H9 (cell line): ENCODE measurements around the gene DLK1. TPM values are rescaled to one million over a fixed set of nuclear protein-coding genes. Genes with fewer than 3 reads are reported as not detected.
A peak's percentile ranks its signal among the peaks of the same experiment; 100 is the strongest.

Experiments used
- DNase-seq: peaks from one replicate; pipeline ENCODE4 v3.0.0-alpha.2; 2017
- H2AFZ ChIP-seq: one replicate; pipeline ENCODE4 v1.6.1; 2013; ENCODE audit warnings: mild to moderate bottlenecking, low read length, control low read depth, moderate library complexity
- H2AK5ac ChIP-seq: 2 replicates; pipeline ENCODE4 v1.6.1; 2013; ENCODE audit warnings: low read length, control low read depth, mixed read lengths; ENCODE audit not compliant: insufficient read length
- H2BK120ac ChIP-seq: one replicate; pipeline ENCODE4 v1.6.1; 2013; ENCODE audit warnings: low read depth, mild to moderate bottlenecking, low read length, control low read depth, inconsistent platforms; ENCODE audit not compliant: poor library complexity, severe bottlenecking
- H2BK12ac ChIP-seq: 2 replicates; pipeline ENCODE4 v1.6.1; 2013; ENCODE audit warnings: low read length, control low read depth, mixed read lengths, low read depth; ENCODE audit not compliant: insufficient read length
- H2BK15ac ChIP-seq: 2 replicates; pipeline ENCODE4 v1.6.1; 2013; ENCODE audit warnings: low read depth, low read length, control low read depth
- H2BK20ac ChIP-seq: one replicate; pipeline ENCODE4 v1.6.1; 2013; ENCODE audit warnings: low read depth, mild to moderate bottlenecking, low read length, control low read depth, inconsistent platforms; ENCODE audit not compliant: poor library complexity, severe bottlenecking
- H2BK5ac ChIP-seq: 2 replicates; pipeline ENCODE4 v1.6.1; 2013; ENCODE audit warnings: low read length, control low read depth, mixed read lengths; ENCODE audit not compliant: insufficient read length
- H3K14ac ChIP-seq: 2 replicates; pipeline ENCODE4 v1.6.1; 2013; ENCODE audit warnings: low read length, control low read depth; ENCODE audit not compliant: insufficient read depth
- H3K18ac ChIP-seq: 2 replicates; pipeline ENCODE4 v1.6.1; 2013; ENCODE audit warnings: low read depth, mild to moderate bottlenecking, mixed read lengths, low read length, control low read depth; ENCODE audit not compliant: insufficient read length
- H3K23ac ChIP-seq: 2 replicates; pipeline ENCODE4 v1.6.1; 2013; ENCODE audit warnings: low read length, control low read depth, mixed read lengths, low read depth; ENCODE audit not compliant: insufficient read length
- H3K23me2 ChIP-seq: 2 replicates; pipeline ENCODE4 v1.6.1; 2013; ENCODE audit warnings: low read depth, mild to moderate bottlenecking, mixed read lengths, low read length, control low read depth; ENCODE audit not compliant: insufficient read length, poor library complexity, severe bottlenecking
- H3K27ac ChIP-seq: 2 replicates; pipeline ENCODE4 v1.5.1; 2013; ENCODE audit warnings: low read length, control low read depth, mixed read lengths, low read depth; ENCODE audit not compliant: insufficient read length
- H3K27me3 ChIP-seq: 2 replicates; pipeline ENCODE4 v1.6.1; 2013; ENCODE audit warnings: low read length, control low read depth, inconsistent platforms; ENCODE audit not compliant: insufficient read depth
- H3K4ac ChIP-seq: 2 replicates; pipeline ENCODE4 v1.6.1; 2013; ENCODE audit warnings: low read depth, mild to moderate bottlenecking, control low read depth, inconsistent platforms, low read length, moderate library complexity
- H3K4me1 ChIP-seq: 2 replicates; pipeline ENCODE4 v1.6.1; 2013; ENCODE audit warnings: low read length, control low read depth, inconsistent platforms; ENCODE audit not compliant: insufficient read depth
- H3K4me2 ChIP-seq: 2 replicates; pipeline ENCODE4 v1.6.1; 2013; ENCODE audit warnings: low read length, control low read depth, mixed read lengths; ENCODE audit not compliant: insufficient read length, insufficient read depth
- H3K56ac ChIP-seq: 2 replicates; pipeline ENCODE4 v1.6.1; 2013; ENCODE audit warnings: low read depth, mild to moderate bottlenecking, mixed read lengths, low read length, control low read depth; ENCODE audit not compliant: insufficient read length
- H3K79me1 ChIP-seq: 2 replicates; pipeline ENCODE4 v1.6.1; 2013; ENCODE audit warnings: low read depth, mild to moderate bottlenecking, moderate library complexity, low read length, control low read depth, inconsistent platforms; ENCODE audit not compliant: insufficient read depth, poor library complexity, severe bottlenecking
- H3K79me2 ChIP-seq: 2 replicates; pipeline ENCODE4 v1.6.1; 2013; ENCODE audit warnings: low read length, control low read depth, inconsistent platforms; ENCODE audit not compliant: insufficient read depth
- H3K9ac ChIP-seq: 2 replicates; pipeline ENCODE4 v1.6.1; 2013; ENCODE audit warnings: low read length, control low read depth, mixed read lengths; ENCODE audit not compliant: insufficient read length; ENCODE audit errors: extremely low read depth
- H3K9me3 ChIP-seq: one replicate; pipeline ENCODE4 v1.6.1; 2013; ENCODE audit warnings: low read depth, low read length, inconsistent platforms; ENCODE audit not compliant: control insufficient read depth
- H3T11ph ChIP-seq: one replicate; pipeline ENCODE4 v1.6.1; 2013; ENCODE audit warnings: mild to moderate bottlenecking, low read length, control low read depth, inconsistent platforms
- H4K20me1 ChIP-seq: one replicate; pipeline ENCODE4 v1.6.1; 2013; ENCODE audit not compliant: control insufficient read depth, insufficient read length, insufficient read depth
- H4K5ac ChIP-seq: 2 replicates; pipeline ENCODE4 v1.6.1; 2013; ENCODE audit warnings: low read depth, mild to moderate bottlenecking, mixed read lengths, low read length, control low read depth; ENCODE audit not compliant: insufficient read length
- H4K8ac ChIP-seq: replicated peaks from 2 replicates; pipeline ENCODE4 v1.6.1; 2013; ENCODE audit warnings: low read length, control low read depth, mixed read lengths, low read depth; ENCODE audit not compliant: insufficient read length
- H4K91ac ChIP-seq: 2 replicates; pipeline ENCODE4 v1.6.1; 2013; ENCODE audit warnings: low read depth, mild to moderate bottlenecking, moderate library complexity, mixed read lengths, low read length, control low read depth; ENCODE audit not compliant: insufficient read length
- H3K27ac Mint-ChIP-seq, 3 experiments: 2 replicates in 2 of 3; 3 replicates in 1 of 3; pipeline ENCODE4 v1.8.0; 2020 to 2021; ENCODE audit warnings: mixed read lengths in 3 of 3, mild to moderate bottlenecking in 1 of 3, moderate library complexity in 1 of 3
- H3K27me3 Mint-ChIP-seq: 2 replicates; pipeline ENCODE4 v1.8.0; 2021; ENCODE audit warnings: low read depth, mild to moderate bottlenecking, moderate library complexity, mixed read lengths
- H3K36me3 Mint-ChIP-seq, 3 experiments: 2 replicates in 2 of 3; 3 replicates in 1 of 3; pipeline ENCODE4 v1.8.0; 2020 to 2021; ENCODE audit warnings: low read depth in 3 of 3, mixed read lengths in 3 of 3; ENCODE audit not compliant: insufficient read depth in 1 of 3
- H3K4me1 Mint-ChIP-seq, 2 experiments: 2 replicates each; pipeline ENCODE4 v1.8.0; 2020; ENCODE audit warnings: mixed read lengths in 2 of 2
- H3K4me3 Mint-ChIP-seq, 2 experiments: 2 replicates in 1 of 2; 3 replicates in 1 of 2; pipeline ENCODE4 v1.8.0; 2020 to 2021; ENCODE audit warnings: mild to moderate bottlenecking in 2 of 2, mixed read lengths in 2 of 2, moderate library complexity in 1 of 2
- H3K9me3 Mint-ChIP-seq, 2 experiments: 2 replicates in 1 of 2; 3 replicates in 1 of 2; pipeline ENCODE4 v1.8.0; 2020; ENCODE audit warnings: mild to moderate bottlenecking in 2 of 2, mixed read lengths in 2 of 2, moderate library complexity in 1 of 2
- whole genome bisulfite sequencing: extraction: QIAGEN DNeasy Blood & Tissue Kit; methylation state at CpG from one replicate; pipeline ENCODE4 v1.1.7; 2013; ENCODE audit warnings: missing lambda C conversion rate, low lambda C conversion rate, mixed read lengths; ENCODE audit not compliant: insufficient read length; ENCODE audit errors: extremely low coverage; 5-methylcytosine and 5-hydroxymethylcytosine counted together
- total RNA-seq: library from RNA; stranded (reverse); gene quantifications from 2 replicates; pipeline ENCODE4 v1.2.1, GENCODE V29; 2021
- TF ChIP-seq, protein P1 (sequence below): fragments of 200-600 bp; sonication (generic); conservative IDR thresholded peaks from 3 replicates; pipeline ENCODE4 v1.8.0; 2021; ENCODE audit warnings: antibody characterized with exemption, mild to moderate bottlenecking

DLK1 gene
- total RNA-seq, 1 experiment from 2014 or later: 2.8 TPM

DNA sequence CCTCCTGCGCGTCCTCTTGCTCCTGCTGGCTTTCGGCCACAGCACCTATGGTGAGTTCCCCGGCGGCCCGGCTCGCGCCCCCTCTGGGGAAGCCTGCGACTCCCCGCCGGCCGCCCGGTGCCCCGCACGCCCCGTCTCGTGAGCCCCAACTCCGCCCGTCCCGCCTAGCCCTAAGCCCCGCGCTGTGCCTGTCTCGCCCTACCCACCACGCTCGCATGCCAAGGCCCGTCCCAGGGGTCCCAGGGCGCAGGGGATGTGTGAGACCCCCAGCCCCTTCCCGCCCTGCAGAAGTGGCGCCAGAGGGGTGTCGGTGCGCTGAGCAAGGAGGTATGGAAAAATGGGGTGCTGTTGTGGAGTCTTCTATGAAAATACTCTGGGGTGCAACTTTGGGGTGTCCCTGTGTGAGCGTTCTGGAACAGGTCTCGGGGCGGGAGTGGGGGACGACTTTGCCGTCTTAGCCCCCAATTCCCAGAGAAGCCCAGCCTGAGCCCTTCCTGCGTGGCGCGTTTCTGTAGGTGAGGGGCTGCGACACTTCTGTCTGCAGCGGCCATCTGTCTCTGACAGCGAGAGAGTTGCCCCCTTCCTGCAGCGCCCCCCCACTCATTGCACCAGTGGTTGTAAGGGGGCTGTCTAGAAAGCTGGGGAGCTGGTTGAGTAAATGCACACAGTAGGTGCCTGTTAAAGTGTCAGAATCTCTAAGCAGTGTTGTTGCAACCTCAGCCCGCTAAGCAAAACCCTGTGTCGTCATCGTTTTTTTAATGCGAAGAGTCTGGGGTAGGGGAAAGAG, 587 bp downstream of the DLK1 start:
- H3K56ac ChIP-seq: no peak overlapping the region
- no peak overlapping the region for H4K5ac ChIP-seq
- H2BK120ac ChIP-seq: no peak overlapping the region
- H4K91ac ChIP-seq: no peak overlapping the region
- no peak for DNase-seq
- H3K18ac ChIP-seq: no peak overlapping the region
- Mint-ChIP-seq H3K4me3 (peak overlapping the region; percentile 58 to 82), H3K27ac (no peak overlapping the region), H3K4me1 (peaks cover 9 to 60% of the 10 kb centered on the region in 2 experiments), H3K27me3 (peaks cover 83% of the 10 kb centered on the region), H3K9me3 (peaks cover 5 to 8% of the 10 kb centered on the region in 2 experiments), H3K36me3 (peaks cover 0 to 4% (median 0%) of the 10 kb centered on the region in 3 experiments; a peak in 3 of 7 replicates)
- H3K4me2 ChIP-seq: peak overlapping the region; percentile 44
- no peak overlapping the region for H2BK20ac ChIP-seq
- no peak overlapping the region for H2AK5ac ChIP-seq
- TF ChIP-seq, protein P1, sequence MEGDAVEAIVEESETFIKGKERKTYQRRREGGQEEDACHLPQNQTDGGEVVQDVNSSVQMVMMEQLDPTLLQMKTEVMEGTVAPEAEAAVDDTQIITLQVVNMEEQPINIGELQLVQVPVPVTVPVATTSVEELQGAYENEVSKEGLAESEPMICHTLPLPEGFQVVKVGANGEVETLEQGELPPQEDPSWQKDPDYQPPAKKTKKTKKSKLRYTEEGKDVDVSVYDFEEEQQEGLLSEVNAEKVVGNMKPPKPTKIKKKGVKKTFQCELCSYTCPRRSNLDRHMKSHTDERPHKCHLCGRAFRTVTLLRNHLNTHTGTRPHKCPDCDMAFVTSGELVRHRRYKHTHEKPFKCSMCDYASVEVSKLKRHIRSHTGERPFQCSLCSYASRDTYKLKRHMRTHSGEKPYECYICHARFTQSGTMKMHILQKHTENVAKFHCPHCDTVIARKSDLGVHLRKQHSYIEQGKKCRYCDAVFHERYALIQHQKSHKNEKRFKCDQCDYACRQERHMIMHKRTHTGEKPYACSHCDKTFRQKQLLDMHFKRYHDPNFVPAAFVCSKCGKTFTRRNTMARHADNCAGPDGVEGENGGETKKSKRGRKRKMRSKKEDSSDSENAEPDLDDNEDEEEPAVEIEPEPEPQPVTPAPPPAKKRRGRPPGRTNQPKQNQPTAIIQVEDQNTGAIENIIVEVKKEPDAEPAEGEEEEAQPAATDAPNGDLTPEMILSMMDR: no peak
- no peak overlapping the region for H3K23ac ChIP-seq
- H3K27me3 ChIP-seq: peaks cover 24% of the 10 kb centered on the region; the same call in 1 of the 2 replicates
- no peaks in the 10 kb centered on the region for H3K9me3 ChIP-seq
- no peak overlapping the region for H3K27ac ChIP-seq
- peaks cover 8% of the 10 kb centered on the region for H3K23me2 ChIP-seq
- no peak overlapping the region for H2BK12ac ChIP-seq
- no peak overlapping the region for H2AFZ ChIP-seq
- WGBS: no CpG with 5 or more reads among the region's 47 CpGs
- H3K14ac ChIP-seq: peak overlapping the region; percentile 60; the same call in 1 of the 2 replicates
- H3K79me2 ChIP-seq: no peaks in the 10 kb centered on the region
- H3K4me1 ChIP-seq: no peaks in the 10 kb centered on the region
- H3T11ph ChIP-seq: no peak overlapping the region
- no peak overlapping the region for H3K4ac ChIP-seq
- no peak overlapping the region for H4K8ac ChIP-seq
- H2BK15ac ChIP-seq: no peak overlapping the region
- H3K9ac ChIP-seq: no peak overlapping the region
- H2BK5ac ChIP-seq: no peak overlapping the region
- H3K79me1 ChIP-seq: no peaks in the 10 kb centered on the region
- H4K20me1 ChIP-seq: no peaks in the 10 kb centered on the region
